Bone marrow (tissue), 2 donors: ENCODE results near the gene VAC14.
"Not testable (repeated sequence)": the region's sequence is repeated elsewhere in the genome, so short reads cannot be mapped to it uniquely, and the experiment has no call there.

ENCODE experiments used
- DNase-seq, 2 donors: peaks; one replicate each; lab custom pipeline; 2025; lab: John Stamatoyannopoulos, UW

VAC14 gene

GRCh38 chr16:70800781-70801480 lies at the start of gene VAC14:
Gene VAC14, minus strand, starts transcription at chr16:70801158. Its CDS starts 258 bp downstream, at chr16:70800900.
- peak; percentile 61 to 73 for DNase-seq

GRCh38 chr16:70823498-70824118 lies 22.6 kb upstream of the VAC14 start:
- not testable (repeated sequence) for DNase-seq

- not testable (repeated sequence) for DNase-seq
Measured at GRCh38 chr16:70822734-70823133, 21.8 kb upstream of the VAC14 start.

- not testable (repeated sequence) for DNase-seq
Measured at GRCh38 chr16:70818088-70818487, 17.1 kb upstream of the VAC14 start.

- DNase-seq, result no peak
Measured at GRCh38 chr16:70809392-70810060, 8.6 kb upstream of the VAC14 start.

- DNase-seq, result no peak
Measured at GRCh38 chr16:70808371-70808770, 7.4 kb upstream of the VAC14 start.

GRCh38 chr16:70805787-70806186 lies 4.8 kb upstream of the VAC14 start:
- no peak for DNase-seq

GRCh38 chr16:70805380-70805779 lies 4.4 kb upstream of the VAC14 start:
- DNase-seq, result no peak

- DNase-seq, result no peak
Measured at GRCh38 chr16:70804734-70805169, 3.8 kb upstream of the VAC14 start.

- DNase-seq, result no peak
Measured at GRCh38 chr16:70804153-70804733, 3.3 kb upstream of the VAC14 start.

- no peak for DNase-seq
Measured at GRCh38 chr16:70803319-70803718, 2.4 kb upstream of the VAC14 start.

- DNase-seq, result no peak
Measured at GRCh38 chr16:70801611-70802010, 653 bp upstream of the VAC14 start.

- no peak for DNase-seq
Measured at GRCh38 chr16:70800311-70800710, 647 bp downstream of the VAC14 start.

- no peak for DNase-seq
Measured at GRCh38 chr16:70796301-70796700, 4.7 kb downstream of the VAC14 start.

GRCh38 chr16:70795296-70795912 lies 5.6 kb downstream of the VAC14 start:
- no peak for DNase-seq

GRCh38 chr16:70793851-70794502 lies 7.0 kb downstream of the VAC14 start:
- no peak for DNase-seq

- no peak for DNase-seq
Measured at GRCh38 chr16:70790815-70791214, 10.1 kb downstream of the VAC14 start.

GRCh38 chr16:70789595-70790447 lies 11.1 kb downstream of the VAC14 start:
- DNase-seq, result no peak

- DNase-seq, result no peak
Measured at GRCh38 chr16:70788668-70789594, 12.0 kb downstream of the VAC14 start.
